Measurements from ENCODE around the gene YWHAQ. TPM values are rescaled to one million over a fixed set of nuclear protein-coding genes. Genes with fewer than 3 reads are reported as not detected.

The YWHAQ gene
- 648 to 722 TPM (median 713 TPM) in 5 replicates for total RNA-seq (2022; extraction: Qiagen RNA extraction; ENCODE audit: low read depth)

DNA sequence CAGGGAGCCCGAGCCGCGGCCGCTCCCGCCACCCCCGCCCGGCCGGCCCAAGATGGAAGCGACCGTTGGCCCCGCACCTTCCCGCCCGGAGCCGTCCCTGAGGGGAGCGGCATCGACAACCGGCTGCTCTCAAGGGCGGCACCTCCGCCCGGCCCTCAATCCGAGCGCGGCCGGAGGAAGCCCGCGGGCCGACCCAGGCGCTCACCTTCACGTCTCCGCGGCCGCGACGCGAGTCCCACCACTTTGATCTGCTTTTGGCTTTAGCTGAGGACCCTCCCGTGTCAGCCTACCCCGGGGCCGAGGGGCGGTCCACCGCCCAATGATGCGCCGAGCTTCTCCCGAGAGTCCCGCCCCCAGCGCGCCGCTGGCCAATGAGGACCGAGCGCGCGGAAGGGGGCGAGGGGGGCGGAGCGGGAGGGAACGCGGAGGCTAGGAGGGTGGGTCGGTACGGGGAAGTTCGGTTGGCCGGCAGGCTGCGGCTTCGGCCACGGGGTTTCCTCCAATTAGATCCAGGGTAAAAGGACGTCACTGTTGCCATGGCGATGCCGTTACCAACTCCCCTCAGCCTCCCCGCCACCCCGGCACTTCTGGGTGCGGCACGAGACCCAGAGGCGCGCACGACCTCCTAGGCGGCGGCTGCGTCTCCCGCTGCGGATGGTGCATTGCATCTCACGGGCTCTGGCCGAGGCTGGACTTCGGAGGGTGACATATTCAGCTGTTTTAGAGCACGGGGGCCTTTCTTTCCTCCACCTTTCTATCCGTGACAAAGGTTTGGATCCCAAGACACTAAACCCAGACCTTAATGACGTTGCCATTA lies at the start of gene YWHAQ:
Gene YWHAQ (minus strand): TSS at position 262 of the 817 bp plus-strand sequence. CDS start 545 bp downstream, outside the sequence.

DNA sequence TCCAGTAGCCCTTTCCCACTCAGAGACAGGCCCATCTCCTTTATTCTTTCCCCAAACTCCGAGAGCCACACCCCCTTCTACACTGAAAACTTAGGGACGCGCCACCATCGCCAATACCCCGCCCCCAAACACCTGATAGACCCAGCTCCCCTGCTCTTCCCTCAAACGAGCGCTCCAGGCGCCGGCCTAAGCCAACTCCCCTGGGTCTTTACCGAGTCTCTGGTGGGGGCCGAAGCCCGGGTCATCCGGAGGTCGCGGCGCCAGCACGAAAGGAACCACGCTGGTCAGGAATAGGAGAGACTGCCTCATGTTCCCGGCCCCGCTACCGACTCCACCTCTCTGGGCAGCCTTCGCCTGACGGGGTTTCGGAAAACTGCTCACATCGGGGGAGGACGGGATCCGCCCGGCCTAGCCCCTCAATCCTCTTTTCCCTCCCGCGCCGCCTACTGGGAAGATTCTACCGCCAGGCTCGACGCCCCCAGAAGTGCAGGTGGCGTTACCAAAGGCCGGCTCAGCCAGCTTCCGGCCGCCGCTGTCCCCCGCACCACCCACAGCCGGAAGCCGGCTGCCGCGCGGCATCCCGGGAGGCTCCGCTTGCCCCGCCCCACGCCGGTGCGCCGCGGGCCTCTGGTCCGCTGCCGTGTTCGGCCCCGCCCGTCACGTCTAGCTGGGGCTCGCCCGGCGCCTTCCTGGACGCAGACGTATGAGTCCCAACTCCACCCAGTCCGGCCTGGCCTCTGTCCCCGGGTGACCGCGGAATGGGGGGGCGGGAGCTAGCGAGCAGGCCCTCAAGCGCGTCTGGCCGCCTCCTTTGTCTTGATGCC lies 75.3 kb downstream of the YWHAQ start, which contains the start of gene ADAM17:
Gene ADAM17 (minus strand): TSS at position 534 of the 824 bp plus-strand sequence. CDS start 225 bp downstream, at position 309.

Other genes starting within 250 kb of the YWHAQ start
- gene ITGB1BP1, start 207.5 kb downstream of the YWHAQ start, total RNA-seq (2022; extraction: Qiagen RNA extraction; ENCODE audit: low read depth): 162 to 189 TPM (median 165 TPM) in 5 replicates
- gene CPSF3, start 207.3 kb downstream of the YWHAQ start, total RNA-seq (2022; extraction: Qiagen RNA extraction; ENCODE audit: low read depth): 49.7 to 58.1 TPM (median 57.0 TPM) in 5 replicates
- gene IAH1, start 156.4 kb downstream of the YWHAQ start, total RNA-seq (2022; extraction: Qiagen RNA extraction; ENCODE audit: low read depth): 81.2 to 112 TPM (median 99.3 TPM) in 5 replicates
- gene ADAM17, start 75.2 kb downstream of the YWHAQ start, total RNA-seq (2022; extraction: Qiagen RNA extraction; ENCODE audit: low read depth): 27.2 to 35.9 TPM (median 35.0 TPM) in 5 replicates
- 23.4 to 46.5 TPM (median 27.1 TPM) in 5 replicates for gene TAF1B, start 212.5 kb upstream of the YWHAQ start, total RNA-seq (2022; extraction: Qiagen RNA extraction; ENCODE audit: low read depth)